GM21367 (cell line): Measurements from ENCODE around the gene ZFPM1.
"Not testable (repeated sequence)": the region's sequence is repeated elsewhere in the genome, so short reads cannot be mapped to it uniquely, and the experiment has no call there.

Experiments used
- ATAC-seq: cut with Tn5 transposase; IDR thresholded peaks from one replicate; pipeline ENCODE4 v1.9.1; 2021; ENCODE audit not compliant: unreplicated experiment

Gene ZFPM1

DNA sequence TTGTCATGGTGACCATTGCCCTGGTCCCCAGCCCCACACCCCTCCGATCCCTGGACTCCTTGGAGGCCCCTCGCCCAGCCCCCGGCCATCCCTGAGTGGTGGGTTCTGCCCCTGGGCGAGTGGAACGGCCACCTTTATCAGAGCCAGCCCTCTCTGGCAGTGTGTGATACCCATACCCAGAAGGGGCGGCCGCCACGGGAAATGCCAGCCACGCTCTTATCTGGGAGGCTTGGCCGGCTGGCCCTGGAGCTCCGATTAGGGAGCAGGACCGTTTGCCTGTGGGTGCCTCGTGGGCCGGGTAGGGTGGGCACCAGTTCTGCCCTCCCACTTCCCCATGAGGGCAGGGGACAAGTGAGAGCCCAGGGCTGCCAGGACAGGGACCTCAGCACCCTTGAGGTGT lies 58.8 kb downstream of the ZFPM1 start:
- no peak for ATAC-seq

DNA sequence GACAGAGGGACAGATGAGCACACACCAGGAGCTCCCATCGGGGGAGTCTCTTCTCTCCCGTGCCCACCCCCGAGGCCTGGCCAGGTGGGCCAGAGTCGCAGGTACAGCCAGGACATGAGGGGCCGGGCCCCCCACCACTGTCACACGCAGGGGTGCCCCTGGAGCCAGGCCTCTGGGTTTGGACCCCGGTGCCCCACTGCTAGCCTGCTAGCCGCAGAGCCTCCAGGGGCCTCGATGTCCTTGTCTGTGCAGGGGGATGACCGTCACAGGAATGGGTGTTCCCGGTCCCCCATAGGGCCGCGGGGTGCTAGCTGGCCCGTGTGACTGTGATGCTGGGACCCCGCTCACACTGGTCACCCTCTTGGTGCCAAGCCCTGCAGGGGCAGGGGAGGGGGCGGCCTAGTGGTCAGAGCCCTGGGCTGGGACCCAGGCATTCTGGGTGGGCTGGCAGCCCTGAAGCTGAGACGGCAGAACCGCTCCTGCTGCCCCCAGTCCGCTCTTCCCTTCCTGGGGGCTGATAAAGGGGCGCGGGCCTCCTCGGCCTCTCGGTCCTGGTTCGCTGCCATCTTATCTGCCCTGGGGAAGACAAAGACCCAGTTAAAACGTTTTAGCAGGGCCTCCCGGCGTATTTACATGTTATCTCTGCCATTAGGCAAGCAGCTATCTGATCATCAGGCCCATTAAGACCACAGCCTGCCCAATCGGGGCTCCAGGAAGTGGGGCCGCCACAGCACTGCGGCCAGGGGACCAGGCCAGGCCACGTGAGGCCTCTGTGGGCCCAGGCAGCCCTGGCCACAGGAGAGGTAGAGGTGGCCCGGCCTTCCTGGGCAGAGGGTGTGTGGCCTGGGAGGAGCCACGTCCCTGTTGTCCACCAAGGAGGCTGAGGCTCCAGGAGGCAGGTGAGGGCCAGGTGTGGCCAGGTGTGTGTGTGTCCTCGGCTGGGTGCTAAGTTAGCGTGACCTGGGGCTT lies 59.9 kb downstream of the ZFPM1 start:
- no peak for ATAC-seq

DNA sequence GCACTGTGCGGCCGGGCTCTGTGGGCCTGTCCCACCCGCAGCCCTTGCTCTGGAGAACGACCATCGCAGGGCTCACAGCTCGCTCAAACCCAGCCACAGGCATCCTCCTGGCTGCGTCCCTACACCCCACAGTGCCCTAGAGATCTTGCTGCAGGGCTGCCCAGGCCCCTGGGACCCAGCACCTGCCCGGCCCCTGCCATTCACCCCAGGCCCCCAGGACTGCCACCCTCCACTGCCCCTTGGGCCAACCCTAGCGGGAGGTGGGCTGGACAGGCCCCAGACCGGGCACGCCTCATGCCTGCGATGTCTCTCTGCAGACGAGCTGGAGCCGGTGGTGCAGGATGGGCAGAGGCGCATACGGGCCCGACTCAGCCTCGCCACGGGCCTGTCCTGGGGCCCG lies 61.0 kb downstream of the ZFPM1 start:
- ATAC-seq: no peak

DNA sequence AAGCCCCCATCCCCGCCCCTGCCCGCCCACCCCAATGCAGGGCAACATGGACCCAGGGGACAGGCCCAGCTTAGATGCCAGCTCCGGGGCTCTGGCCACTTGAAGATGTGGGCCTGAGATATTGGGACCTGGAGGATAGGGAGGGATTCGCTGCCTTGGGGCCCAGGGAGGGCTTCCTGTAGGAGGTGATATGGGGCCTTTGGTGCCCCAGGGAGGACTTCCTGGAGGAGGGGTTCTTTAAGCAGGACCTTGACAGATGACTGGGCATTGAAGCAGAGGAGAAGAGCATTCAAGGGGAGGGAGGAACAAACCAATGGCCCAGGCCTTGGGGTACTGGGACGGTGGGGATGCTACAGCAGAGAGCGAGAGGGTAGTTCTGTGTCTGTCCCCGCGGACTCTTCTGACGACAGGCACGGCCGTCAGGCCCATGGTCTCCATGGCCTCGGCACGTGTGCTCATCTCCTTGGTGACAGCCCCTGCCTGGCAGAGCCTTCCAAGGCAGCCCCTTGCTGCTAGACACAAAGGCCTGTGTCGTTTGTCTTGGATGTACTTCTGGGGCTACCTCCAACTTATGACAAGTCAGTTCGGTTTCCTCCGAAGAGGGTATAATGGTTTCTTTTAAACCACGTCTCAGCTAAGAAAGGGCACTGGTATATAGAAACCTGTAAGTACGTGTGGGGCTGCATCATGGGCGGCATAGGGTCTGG lies 61.6 kb downstream of the ZFPM1 start:
- no peak for ATAC-seq

DNA sequence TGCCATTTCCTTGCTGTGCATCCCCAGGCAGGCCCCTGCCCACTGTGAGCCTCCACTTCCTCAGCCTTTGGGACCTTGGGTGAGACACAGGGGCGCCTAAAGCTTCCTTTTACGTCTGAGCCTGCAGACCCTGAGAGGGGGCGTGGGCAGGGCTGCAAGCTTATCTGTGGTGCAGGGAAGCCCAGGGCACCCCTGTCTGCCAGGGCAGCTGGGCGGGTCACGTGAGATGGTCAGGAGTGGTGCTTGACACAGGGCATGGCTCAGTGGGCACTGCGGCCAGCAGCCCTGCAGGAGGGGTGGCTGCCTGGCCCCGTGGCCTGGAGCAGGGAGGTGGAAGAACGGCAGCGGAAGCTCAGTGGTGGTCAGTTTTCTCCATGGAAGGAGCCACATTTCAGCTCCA lies 62.3 kb downstream of the ZFPM1 start:
- no peak for ATAC-seq

DNA sequence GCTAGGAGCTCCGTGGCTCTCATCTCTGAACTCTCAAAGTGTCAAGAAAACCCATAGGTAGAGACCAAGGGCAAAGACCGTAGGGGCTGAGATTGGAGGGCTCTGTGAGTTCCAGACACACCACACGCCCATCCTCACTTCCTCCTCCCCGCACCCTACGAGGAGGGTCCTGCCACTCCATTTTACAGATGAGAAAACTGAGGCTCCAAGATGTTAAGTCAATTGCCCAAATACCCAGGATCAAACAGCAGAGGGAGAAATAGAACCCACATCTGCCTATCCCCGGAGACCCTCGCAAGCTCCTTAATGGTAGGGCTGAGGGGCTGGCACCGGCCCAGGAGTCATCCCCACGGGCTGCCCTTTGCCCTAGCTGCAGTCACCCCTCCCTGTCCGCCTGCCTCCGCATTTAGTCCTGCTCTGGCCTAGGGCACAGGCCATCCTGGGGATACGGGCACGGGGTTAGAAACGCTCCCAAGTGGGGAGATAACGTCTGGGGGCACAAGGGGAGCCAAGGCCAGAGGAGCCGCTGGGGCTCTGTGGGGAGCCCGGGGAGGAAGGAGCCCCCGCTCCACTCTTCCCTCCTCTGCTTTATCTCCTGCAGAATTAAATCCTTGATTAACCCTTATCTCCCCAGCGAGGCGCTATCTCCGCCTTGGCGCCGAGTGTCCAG lies 63.0 kb downstream of the ZFPM1 start:
- ATAC-seq: no peak

DNA sequence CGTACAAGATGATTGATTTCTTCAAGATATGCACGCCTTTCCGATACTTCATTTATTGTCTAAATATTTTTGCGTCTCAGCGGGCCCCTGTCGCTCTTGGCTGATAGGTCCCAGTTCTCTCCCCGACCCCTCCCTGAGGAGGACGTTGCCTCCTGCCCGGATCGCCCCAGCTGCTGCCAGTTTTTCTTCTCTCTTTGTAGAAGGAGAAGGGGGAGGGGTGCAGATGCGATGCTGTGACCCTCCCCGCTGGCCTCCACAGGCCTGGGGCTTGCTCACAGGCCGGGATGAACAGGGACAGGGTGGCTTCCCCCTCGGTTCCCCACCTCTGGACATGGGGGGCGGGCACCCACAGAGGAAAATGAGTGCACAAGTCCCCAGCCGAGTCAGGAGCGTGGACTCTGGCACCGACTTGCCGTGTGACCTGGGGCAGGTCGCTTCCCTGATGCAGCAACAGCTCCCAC lies 63.6 kb downstream of the ZFPM1 start:
- no peak for ATAC-seq

DNA sequence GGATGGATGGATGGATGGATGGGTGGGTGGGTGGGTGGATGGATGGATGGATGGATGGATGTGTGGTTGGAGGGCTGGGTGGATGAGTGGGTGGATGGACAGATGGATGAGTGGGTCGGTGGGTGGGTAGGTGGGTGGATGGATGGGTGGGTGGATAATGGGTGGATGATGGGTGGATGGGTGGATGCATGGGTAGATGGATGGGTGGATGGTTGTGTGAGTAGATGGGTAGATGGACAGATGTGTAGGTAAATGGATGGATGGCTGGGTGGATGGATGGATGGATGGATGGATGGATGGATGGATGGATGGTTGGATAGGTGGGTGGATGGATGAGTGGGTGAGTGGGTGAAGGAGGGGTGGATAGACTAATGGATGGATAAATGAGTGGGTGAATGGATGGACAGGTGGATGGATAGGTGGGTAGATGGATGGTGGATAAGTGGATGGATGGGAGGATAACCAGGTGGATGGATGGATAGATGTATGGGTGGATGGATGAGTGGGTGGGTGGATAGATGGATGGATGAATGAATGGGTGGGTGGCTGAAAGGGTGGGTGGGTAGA lies 64.2 kb downstream of the ZFPM1 start:
- ATAC-seq: not testable (repeated sequence)

DNA sequence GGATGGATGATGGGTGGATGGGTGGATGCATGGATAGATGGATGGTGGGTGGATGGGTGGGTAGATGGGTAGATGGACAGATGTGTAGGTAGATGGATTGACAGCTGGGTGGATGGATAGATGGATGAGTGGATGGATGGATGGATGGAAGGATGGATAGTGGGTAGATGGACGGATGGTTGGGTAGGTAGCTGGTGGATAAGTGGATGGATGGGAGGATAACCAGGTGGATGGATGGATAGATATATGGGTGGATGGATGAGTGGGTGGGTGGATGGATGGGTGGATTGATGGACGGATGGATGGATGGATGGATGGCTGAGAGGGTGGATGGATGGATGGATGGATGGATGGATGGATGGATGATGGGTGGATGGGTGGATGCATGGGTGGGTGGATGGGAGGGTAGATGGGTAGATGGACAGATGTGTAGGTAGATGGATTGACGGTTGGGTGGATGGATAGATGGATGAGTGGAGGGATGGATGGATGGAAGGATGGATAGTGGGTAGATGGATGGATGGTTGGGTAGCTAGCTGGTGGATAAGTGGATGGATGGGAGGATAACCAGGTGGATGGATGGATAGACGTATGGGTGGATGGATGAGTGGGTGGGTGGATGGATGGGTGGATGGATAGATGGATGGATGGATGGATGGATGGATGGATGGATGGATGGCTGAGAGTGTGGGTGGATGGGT lies 65.5 kb downstream of the ZFPM1 start:
- not testable (repeated sequence) for ATAC-seq

DNA sequence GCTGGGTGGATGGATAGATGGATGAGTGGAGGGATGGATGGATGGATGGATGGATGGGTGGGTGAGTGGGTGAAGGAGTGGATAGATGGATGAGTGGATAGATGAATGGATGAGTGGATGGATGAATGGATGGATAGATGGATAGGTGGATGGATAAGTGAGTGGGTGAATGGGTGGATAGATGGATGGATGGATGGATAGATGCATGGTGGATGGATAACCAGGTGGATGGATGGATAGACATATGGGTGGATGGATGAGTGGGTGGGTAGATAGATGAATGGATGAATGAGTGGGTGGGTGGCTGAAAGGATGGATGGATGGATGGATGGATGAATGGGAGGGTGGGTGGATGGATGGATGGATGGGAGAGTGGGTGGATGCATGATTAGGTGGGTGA lies 66.2 kb downstream of the ZFPM1 start:
- ATAC-seq: no peak

DNA sequence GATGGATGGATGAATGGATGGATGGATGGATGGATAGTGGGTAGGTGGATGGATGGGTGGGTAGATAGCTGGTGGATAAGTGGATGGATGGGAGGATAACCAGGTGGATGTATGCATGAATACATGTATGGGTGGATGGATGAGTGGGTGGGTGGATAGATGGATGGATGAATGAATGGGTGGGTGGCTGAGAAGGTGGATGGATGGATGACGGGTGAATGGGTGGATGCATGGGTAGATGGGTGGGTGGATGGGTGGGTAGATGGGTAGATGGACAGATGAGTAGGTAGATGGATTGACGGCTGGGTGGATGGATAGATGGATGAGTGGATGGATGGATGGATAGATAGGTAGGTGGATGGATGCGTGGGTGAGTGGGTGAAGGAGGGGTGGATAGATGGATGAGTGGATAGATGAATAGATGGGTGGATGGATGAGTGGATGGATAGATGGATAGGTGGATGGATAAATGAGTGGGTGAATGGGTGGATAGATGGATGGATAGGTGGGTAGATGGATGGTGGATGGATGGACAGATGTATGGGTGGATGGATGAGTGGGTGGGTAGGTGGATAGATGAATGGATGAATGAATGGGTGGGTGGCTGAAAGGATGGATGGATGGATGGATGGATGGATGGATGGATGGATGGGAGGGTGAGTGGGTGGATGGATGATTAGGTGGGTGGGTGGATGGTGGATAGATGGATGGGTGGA lies 67.0 kb downstream of the ZFPM1 start:
- ATAC-seq: no peak

DNA sequence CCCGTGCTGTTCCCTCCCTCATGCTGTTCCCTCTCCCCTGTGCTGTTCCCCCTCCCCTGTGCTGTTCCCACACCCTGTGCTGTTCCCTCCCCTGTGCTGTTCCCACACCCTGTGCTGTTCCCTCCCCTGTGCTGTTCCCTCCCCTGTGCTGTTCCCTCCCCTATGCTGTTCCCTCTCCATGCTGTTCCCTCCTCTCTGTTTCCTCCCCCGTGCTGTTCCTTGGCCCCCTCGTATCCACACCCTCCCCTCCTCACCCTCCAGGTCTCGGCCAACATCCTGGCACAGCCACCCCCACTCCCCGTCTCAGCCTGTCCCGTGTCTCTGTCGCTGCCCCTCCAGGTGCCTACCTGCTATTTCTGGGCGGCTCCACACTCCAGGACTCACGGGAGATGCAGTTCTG lies 68.6 kb downstream of the ZFPM1 start:
- ATAC-seq: no peak

DNA sequence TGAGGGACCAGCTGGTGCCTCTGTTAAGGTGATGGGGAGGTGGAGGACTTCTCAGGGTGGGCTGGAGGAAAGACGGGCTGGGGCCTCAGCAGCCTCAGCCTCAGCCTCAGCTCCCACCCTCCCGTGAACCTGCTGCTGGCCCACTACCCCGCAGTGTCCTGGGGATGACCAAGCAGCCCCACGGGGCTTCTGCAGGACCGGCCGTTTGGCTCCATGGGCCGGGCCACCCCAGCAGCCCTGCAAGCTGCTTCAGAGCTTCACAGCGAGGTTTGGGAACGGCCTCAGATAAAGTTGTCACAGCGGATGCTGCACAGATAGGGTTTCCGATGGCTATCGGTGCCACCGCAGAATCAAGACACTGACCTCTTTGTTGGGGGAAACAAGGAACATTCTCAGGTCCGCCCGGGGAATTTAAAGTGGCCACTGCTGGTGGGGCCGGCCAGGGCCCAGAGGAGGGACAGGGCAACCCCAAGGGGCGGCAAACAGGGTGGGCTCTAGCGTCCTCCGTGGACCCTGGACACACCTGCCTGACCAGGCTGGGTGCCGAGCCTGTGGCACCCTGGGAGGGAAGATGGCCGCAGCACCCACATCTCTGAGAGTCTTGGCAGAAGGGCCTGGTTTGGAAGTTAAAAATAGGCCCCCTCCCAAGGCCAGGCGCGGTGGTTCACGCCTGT lies 69.3 kb downstream of the ZFPM1 start:
- no peak for ATAC-seq

DNA sequence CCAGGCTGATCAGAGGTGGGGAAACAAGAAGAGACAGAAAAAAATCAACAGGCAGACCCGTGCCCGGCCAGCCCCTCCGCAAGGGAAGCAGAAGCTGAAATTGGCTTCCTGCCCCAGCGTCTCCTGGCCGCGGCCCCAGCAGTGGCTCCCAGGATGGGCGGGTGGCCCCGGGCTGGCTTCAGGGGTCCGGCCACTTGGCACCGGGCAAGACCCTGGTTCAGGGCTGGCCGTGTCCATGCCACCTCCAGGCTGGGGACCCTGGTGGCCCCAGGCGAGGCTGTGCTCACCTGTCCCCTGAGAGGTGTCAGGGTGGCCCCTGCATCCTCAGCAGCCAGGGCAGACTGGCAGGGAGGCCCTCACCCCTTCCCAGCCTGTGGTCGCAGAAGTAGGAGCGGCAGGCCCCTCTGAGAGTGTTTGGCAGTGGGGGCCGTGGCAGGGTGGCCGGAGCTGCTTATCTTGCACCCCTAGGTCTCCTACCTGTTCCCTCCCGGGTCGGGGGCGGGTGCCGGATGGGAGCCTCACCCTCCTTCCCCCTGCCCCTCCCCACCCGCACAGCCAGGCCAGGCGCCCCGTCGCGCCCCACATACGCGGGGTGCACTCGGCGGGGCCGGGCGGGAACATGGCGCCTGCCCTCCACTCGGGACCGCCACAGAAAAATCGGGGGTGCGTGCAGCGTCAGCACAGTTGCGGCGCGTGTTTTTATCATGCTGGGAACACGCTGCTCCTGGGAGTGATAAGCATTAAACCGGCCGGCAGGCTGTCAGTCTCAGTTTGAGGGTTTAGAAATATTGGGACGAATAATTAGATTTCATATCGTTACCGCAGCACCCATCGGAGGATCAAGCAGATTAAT lies 70.5 kb downstream of the ZFPM1 start:
- ATAC-seq: no peak

DNA sequence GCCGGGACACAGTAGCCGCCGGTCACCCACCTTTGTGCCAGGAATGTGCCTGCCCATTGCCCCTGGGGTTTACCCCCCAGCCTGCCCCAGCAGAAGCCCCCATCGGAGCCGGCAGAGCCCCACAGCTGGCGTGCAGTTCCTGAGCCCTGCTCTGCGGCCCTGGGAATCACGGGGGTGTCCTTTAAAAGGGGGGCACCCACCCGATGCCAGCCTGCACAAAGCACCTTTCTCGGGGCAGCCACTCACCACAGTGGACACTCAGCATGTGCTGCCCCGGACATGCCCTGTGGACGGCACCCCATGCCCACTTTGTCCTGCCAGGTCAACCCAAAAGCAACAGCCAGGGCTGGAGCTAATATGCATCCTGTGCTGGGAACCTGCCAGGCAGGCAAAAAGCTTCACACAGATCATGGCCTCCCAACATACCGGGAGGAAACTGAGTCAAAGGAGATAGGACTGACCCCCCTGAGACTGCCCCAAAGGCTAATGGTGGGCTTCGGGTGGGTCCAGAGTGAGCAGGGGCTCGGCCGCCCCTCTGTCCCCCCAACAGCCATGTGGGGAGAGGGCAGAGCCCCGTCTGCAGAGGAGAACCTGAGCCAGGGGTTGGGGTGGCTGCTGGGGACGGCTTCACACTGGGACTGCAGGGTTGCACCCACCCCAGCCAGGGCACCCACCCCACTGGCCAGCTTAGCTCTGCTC lies 71.3 kb downstream of the ZFPM1 start:
- ATAC-seq: no peak

DNA sequence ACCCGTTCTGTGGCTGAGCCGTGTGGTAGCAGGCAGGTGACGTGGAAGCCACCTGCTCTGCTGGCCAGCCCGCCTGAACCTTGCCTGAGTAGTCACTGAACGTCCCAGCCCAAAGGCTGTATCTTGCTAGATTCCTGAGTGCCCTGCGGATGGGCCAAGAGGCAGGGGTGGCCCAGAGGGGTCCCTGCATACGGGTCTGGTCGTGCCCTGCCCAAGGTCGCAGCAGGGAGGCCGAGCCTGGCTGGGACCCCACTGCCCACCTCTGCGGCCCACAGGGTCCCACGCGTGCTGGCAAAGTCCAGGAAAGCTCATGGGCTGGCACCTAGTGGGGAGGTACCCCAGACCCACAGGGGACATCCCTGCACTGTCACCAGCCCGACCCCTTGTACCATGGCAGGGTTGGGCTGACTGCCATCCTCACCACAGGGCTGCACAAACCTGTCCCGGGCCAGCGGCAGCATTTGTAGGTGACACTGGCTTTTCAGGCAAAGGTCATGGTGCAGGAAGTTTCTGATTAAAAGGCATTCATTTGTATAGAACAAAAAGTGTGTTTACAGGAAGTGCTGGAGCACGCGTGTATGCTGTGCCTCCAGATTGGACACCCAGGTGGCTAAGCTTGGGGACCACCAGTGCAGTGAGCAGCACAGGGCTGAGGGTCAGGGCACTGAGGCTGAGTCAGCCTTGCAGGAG lies 72.0 kb downstream of the ZFPM1 start:
- ATAC-seq: no peak

DNA sequence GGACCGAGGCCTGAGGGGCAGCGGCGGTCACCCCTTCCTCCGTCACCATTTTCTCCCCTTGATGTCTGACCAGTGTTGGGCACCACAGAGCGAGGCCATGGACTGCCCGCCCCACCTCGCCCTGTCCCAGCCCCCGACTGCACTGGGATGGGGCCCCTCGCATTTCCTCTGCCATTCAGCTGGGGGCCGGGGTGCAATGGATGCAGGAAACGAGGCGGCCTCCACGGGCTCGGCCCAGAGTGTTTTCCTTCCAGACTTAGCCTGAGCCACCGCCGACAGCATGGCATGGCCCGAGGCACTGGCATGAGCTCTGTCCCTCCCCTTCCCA lies 72.5 kb downstream of the ZFPM1 start:
- no peak for ATAC-seq
